SH-SY5Y (cell line): ENCODE results near the gene POLR3B.

Experiments
- GATA2 ChIP-seq: IDR thresholded peaks from 2 replicates; pipeline ENCODE4 v1.6.1; 2011; ENCODE audit warnings: mild to moderate bottlenecking, low read depth, low read length
- GATA3 ChIP-seq: IDR thresholded peaks from 2 replicates; pipeline ENCODE4 v1.6.1; 2011; ENCODE audit warnings: low read depth, mild to moderate bottlenecking, low read length, moderate library complexity

DNA sequence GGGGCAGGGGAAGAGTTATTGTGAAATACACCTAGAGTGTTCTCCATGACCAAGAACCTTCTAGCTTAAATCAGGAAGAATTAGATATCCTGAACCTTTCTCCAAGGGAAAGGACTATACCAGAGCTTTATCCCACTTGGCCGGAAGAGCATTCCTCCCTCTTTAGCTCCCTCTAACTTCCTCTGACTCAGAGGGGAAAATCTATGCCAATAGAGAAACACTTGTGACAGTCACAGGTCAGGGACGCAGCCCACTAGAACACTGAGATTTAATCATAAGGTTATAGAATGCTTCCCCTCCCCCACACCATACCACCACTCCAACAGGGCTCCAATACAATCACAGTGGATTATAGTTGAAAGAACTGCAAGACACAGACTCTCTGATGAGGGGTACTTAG, 169.8 kb downstream of the POLR3B start:
- TF ChIP-seq GATA3: no peak
- no peak for TF ChIP-seq GATA2
